Embryonic facial prominence (tissue), 1 donor: Measurements from ENCODE around the gene SPINT2.
"Not testable (repeated sequence)": the region's sequence is repeated elsewhere in the genome, so short reads cannot be mapped to it uniquely, and the experiment has no call there.

ENCODE experiments used
- DNase-seq: peaks from one replicate; pipeline ENCODE4 v3.0.0-alpha.2; 2016; ENCODE audit errors: extremely low spot score

SPINT2 gene

GRCh38 chr19:38239816-38240215 is 24.6 kb upstream of the SPINT2 start:
- no peak for DNase-seq

GRCh38 chr19:38243279-38243673 is 21.1 kb upstream of the SPINT2 start:
- DNase-seq = no peak

GRCh38 chr19:38245826-38246498 is 18.4 kb upstream of the SPINT2 start:
- DNase-seq = no peak

- DNase-seq = no peak
Measured at GRCh38 chr19:38247126-38247525, 17.2 kb upstream of the SPINT2 start.

- no peak for DNase-seq
Measured at GRCh38 chr19:38247734-38248268, 16.6 kb upstream of the SPINT2 start.

GRCh38 chr19:38248421-38248820 is 16.0 kb upstream of the SPINT2 start:
- DNase-seq = no peak

- no peak for DNase-seq
Measured at GRCh38 chr19:38250428-38250820, 13.9 kb upstream of the SPINT2 start.

- no peak for DNase-seq
Measured at GRCh38 chr19:38250821-38251563, 13.4 kb upstream of the SPINT2 start.

- DNase-seq = no peak
Measured at GRCh38 chr19:38251564-38252051, 12.8 kb upstream of the SPINT2 start.

GRCh38 chr19:38252385-38252784 is 12.0 kb upstream of the SPINT2 start:
- no peak for DNase-seq

GRCh38 chr19:38252941-38253691 is 11.3 kb upstream of the SPINT2 start:
- no peak for DNase-seq

- no peak for DNase-seq
Measured at GRCh38 chr19:38253788-38254187, 10.6 kb upstream of the SPINT2 start.

- DNase-seq = no peak
Measured at GRCh38 chr19:38255383-38256014, 8.9 kb upstream of the SPINT2 start.

GRCh38 chr19:38261942-38262341 is 2.4 kb upstream of the SPINT2 start:
- DNase-seq = not testable (repeated sequence)

- no peak for DNase-seq
Measured at GRCh38 chr19:38262585-38263268, 1.6 kb upstream of the SPINT2 start.

GRCh38 chr19:38263689-38264485 is 486 bp upstream of the SPINT2 start:
- DNase-seq = no peak

GRCh38 chr19:38265213-38265861 is 964 bp downstream of the SPINT2 start:
- no peak for DNase-seq

- DNase-seq = no peak
Measured at GRCh38 chr19:38265921-38266429, 1.6 kb downstream of the SPINT2 start.

- no peak for DNase-seq
Measured at GRCh38 chr19:38266981-38267597, 2.7 kb downstream of the SPINT2 start.
